ENCODE data around the gene ZBTB42. TPM values are rescaled to one million over a fixed set of nuclear protein-coding genes. Genes with fewer than 3 reads are reported as not detected.

ZBTB42 gene
- total RNA-seq, 1 experiment from 2014 or later, result 6.1 TPM

DNA sequence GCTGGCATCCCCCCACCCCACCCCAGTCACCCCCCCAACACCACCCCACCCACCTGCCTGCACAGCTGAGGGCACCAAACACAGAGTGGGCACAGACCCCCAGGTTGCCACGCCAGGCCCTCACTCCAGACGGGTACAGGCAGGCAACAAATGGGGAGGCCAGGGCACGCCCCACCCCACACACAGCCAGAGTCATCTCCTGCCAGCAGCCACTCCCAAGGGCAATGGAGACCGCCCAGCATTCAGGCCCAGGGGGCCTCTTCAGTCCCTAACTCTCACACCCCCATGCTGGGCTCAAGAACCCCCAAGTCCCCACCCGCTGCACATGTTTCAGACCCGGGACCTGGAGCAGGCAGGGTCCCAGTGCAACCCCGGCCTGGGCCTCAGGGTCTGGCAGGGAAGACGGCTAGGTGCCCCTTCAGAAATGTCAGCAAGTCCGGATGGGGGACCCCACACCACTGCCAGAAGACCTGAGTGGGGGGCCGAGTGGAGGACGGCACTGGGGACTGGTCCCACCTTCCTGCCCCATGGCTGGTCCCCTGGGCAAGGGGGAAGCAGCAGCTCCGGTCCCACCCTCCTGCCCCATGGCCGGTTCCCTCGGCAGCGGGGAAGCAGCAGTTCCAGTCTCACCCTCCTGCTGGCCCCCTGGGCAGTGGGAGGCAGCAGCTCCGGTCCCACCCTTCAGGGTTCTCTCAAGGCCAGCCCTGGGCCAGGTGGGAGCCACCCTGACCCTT is 17.2 kb upstream of the ZBTB42 start:
- H2BK20ac ChIP-seq (ENCODE audit: low read depth, low read length, poor library complexity, severe bottlenecking), result no peak overlapping the region
- no peaks in the 10 kb centered on the region for H3K27me3 Mint-ChIP-seq (ENCODE audit: low read depth)
- H3K27me3 ChIP-seq (ENCODE audit: insufficient read depth, low read length), result no peaks in the 10 kb centered on the region
- H3K4me2 ChIP-seq (ENCODE audit: insufficient read depth, insufficient read length, low read length), result no peak overlapping the region
- H4K8ac ChIP-seq (replicated peaks; ENCODE audit: insufficient read length, low read depth, low read length), result no peak overlapping the region
- H2AK5ac ChIP-seq (ENCODE audit: insufficient read length, low read length), result no peak overlapping the region
- H2AFZ ChIP-seq (ENCODE audit: low read length), result no peak overlapping the region
- no peak overlapping the region for H3K18ac ChIP-seq (ENCODE audit: insufficient read length, low read depth, low read length)
- no peaks in the 10 kb centered on the region for H3K79me1 ChIP-seq (ENCODE audit: insufficient read depth, low read depth, low read length, poor library complexity, severe bottlenecking)
- no peaks in the 10 kb centered on the region for H3K9me3 ChIP-seq (ENCODE audit: control insufficient read depth, low read depth, low read length)
- no CpG with 5 or more reads among the region's 16 CpGs for WGBS (ENCODE audit: extremely low coverage, insufficient read length, low lambda C conversion rate)
- DNase-seq, result no peak
- no peak overlapping the region for H3T11ph ChIP-seq (ENCODE audit: low read length)
- no peak overlapping the region for H2BK15ac ChIP-seq (ENCODE audit: low read depth, low read length)
- no peaks in the 10 kb centered on the region for H3K79me2 ChIP-seq (ENCODE audit: insufficient read depth, low read length)
- no peaks in the 10 kb centered on the region for H3K23me2 ChIP-seq (ENCODE audit: insufficient read length, low read depth, low read length, poor library complexity, severe bottlenecking)
- H2BK12ac ChIP-seq (ENCODE audit: insufficient read length, low read depth, low read length), result no peak overlapping the region
- no peak overlapping the region for H2BK5ac ChIP-seq (ENCODE audit: insufficient read length, low read length)
- H3K4me1 Mint-ChIP-seq, result no peaks in the 10 kb centered on the region
- H3K56ac ChIP-seq (ENCODE audit: insufficient read length, low read depth, low read length), result no peak overlapping the region
- H3K14ac ChIP-seq (ENCODE audit: insufficient read depth, low read length), result no peak overlapping the region; the same call in 1 of the 2 replicates
- no peak overlapping the region for H2BK120ac ChIP-seq (ENCODE audit: low read depth, low read length, poor library complexity, severe bottlenecking)
- H3K4me3 Mint-ChIP-seq, result no peak overlapping the region
- H3K23ac ChIP-seq (ENCODE audit: insufficient read length, low read depth, low read length), result no peak overlapping the region
- no peak overlapping the region for H3K27ac ChIP-seq (ENCODE audit: insufficient read length, low read depth, low read length)
- H4K91ac ChIP-seq (ENCODE audit: insufficient read length, low read depth, low read length), result no peak overlapping the region
- TF ChIP-seq, protein P1, sequence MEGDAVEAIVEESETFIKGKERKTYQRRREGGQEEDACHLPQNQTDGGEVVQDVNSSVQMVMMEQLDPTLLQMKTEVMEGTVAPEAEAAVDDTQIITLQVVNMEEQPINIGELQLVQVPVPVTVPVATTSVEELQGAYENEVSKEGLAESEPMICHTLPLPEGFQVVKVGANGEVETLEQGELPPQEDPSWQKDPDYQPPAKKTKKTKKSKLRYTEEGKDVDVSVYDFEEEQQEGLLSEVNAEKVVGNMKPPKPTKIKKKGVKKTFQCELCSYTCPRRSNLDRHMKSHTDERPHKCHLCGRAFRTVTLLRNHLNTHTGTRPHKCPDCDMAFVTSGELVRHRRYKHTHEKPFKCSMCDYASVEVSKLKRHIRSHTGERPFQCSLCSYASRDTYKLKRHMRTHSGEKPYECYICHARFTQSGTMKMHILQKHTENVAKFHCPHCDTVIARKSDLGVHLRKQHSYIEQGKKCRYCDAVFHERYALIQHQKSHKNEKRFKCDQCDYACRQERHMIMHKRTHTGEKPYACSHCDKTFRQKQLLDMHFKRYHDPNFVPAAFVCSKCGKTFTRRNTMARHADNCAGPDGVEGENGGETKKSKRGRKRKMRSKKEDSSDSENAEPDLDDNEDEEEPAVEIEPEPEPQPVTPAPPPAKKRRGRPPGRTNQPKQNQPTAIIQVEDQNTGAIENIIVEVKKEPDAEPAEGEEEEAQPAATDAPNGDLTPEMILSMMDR (conservative IDR thresholded peaks at IDR 0.05), result no peak
- no peak overlapping the region for H3K27ac Mint-ChIP-seq
- no peaks in the 10 kb centered on the region for H3K4me1 ChIP-seq (ENCODE audit: insufficient read depth, low read length)
- H4K20me1 ChIP-seq (ENCODE audit: control insufficient read depth, insufficient read depth, insufficient read length), result no peaks in the 10 kb centered on the region
- no peak overlapping the region for H3K4ac ChIP-seq (ENCODE audit: low read depth, low read length)
- no peak overlapping the region for H4K5ac ChIP-seq (ENCODE audit: insufficient read length, low read depth, low read length)
- peaks cover 0 to 6% (median 0%) of the 10 kb centered on the region in 3 experiments; a peak in 2 of 7 replicates for H3K36me3 Mint-ChIP-seq (ENCODE audit: insufficient read depth in 1 of 3, low read depth in 3 of 3)
- H3K9me3 Mint-ChIP-seq, result no peaks in the 10 kb centered on the region
- no peak overlapping the region for H3K9ac ChIP-seq (ENCODE audit: extremely low read depth, insufficient read length, low read length)
